Chondrocyte (in vitro differentiated cells): ENCODE data around the gene SREBF1. TPM values are rescaled to one million over a fixed set of nuclear protein-coding genes. Genes with fewer than 3 reads are reported as not detected.

ENCODE experiments used
- DNase-seq: peaks from one replicate; pipeline ENCODE4 v3.0.0; 2021; ENCODE audit warnings: mixed read lengths, low spot score
- H3K27ac Mint-ChIP-seq: one replicate; pipeline ENCODE4 v1.8.0; 2021; ENCODE audit warnings: mild to moderate bottlenecking, moderate library complexity, mixed read lengths; ENCODE audit not compliant: unreplicated experiment
- H3K27me3 Mint-ChIP-seq: 2 replicates; pipeline ENCODE4 v1.8.0; 2021; ENCODE audit warnings: low read depth, mixed read lengths
- H3K36me3 Mint-ChIP-seq: 2 replicates; pipeline ENCODE4 v1.8.0; 2021; ENCODE audit warnings: low read depth, mixed read lengths
- H3K4me1 Mint-ChIP-seq: 2 replicates; pipeline ENCODE4 v1.8.0; 2021; ENCODE audit warnings: low read depth, mild to moderate bottlenecking, mixed read lengths
- H3K4me3 Mint-ChIP-seq: one replicate; pipeline ENCODE4 v1.8.0; 2021; ENCODE audit warnings: mild to moderate bottlenecking, moderate library complexity, mixed read lengths; ENCODE audit not compliant: unreplicated experiment
- H3K9me3 Mint-ChIP-seq: 2 replicates; pipeline ENCODE4 v1.8.0; 2021; ENCODE audit warnings: low read depth, mixed read lengths
- CTCF ChIP-seq: fragments of 200-600 bp; sonication (generic); IDR thresholded peaks from 2 replicates; pipeline ENCODE4 v1.5.0; 2021; ENCODE audit warnings: antibody characterized with exemption, mild to moderate bottlenecking, moderate library complexity
- total RNA-seq: library from RNA; stranded (reverse); gene quantifications from 3 replicates; pipeline ENCODE4 v1.2.1, GENCODE V29; 2021

SREBF1 gene
- total RNA-seq, 1 donor from 2014 or later: 22.8 TPM

- Mint-ChIP-seq H3K9me3 (no peaks in the 10 kb centered on the region), H3K4me3 (no peak overlapping the region), H3K27ac (peak overlapping the region; percentile 22), H3K4me1 (peaks cover 31% of the 10 kb centered on the region), H3K36me3 (no peaks in the 10 kb centered on the region), H3K27me3 (no peaks in the 10 kb centered on the region)
- peak; percentile 81 for DNase-seq
- TF ChIP-seq CTCF: peak; percentile 44
Observed at GRCh38 chr17:17784657-17785267, 52.0 kb downstream of the SREBF1 start.

DNA sequence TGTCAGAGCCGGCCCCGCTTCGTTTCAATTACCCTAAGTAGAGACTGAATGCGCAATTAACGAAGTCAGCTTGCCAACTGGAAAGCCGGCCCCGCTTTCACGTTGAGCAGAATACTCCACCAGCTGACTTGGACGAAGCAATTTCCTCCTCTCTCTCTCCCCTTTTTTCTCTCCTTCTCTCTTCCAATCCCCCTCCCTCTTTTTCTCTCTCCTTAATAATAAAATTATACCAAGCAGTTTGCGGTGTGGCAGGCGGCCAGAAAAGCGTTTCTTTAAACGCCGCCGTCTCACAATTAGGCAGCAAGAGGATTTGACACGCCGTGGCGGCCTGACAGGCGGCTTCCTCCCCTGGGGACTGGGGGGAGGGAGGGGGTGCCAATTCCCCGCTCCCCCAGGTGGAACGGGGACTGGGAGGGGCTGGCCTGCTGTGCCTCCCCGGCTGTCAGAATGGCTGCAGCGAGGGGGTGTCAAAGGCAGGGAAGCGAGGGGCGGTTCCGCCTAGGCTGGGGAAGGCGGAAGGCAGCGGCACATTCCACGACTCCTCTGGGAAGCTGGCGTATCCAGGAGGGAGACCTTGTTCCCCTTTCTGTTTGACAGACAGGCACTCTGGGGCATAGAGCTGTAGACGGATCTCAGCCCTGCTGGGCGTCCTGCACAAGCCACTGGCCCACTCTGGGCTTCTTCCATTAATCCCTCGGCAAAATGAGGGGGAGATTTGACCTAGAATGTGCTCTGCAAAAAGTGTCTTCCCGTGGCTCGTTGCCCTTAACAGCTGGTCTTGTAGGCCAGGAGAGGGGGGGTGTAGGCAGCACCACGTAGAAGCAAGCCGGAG is 52.7 kb downstream of the SREBF1 start:
- H3K27ac Mint-ChIP-seq: peak overlapping the region; percentile 46
- H3K27me3 Mint-ChIP-seq: no peaks in the 10 kb centered on the region
- no peak for TF ChIP-seq CTCF
- no peaks in the 10 kb centered on the region for H3K9me3 Mint-ChIP-seq
- no peaks in the 10 kb centered on the region for H3K36me3 Mint-ChIP-seq
- peak; percentile 87 for DNase-seq
- peaks cover 31% of the 10 kb centered on the region for H3K4me1 Mint-ChIP-seq
- peak overlapping the region; percentile 60 for H3K4me3 Mint-ChIP-seq

DNA sequence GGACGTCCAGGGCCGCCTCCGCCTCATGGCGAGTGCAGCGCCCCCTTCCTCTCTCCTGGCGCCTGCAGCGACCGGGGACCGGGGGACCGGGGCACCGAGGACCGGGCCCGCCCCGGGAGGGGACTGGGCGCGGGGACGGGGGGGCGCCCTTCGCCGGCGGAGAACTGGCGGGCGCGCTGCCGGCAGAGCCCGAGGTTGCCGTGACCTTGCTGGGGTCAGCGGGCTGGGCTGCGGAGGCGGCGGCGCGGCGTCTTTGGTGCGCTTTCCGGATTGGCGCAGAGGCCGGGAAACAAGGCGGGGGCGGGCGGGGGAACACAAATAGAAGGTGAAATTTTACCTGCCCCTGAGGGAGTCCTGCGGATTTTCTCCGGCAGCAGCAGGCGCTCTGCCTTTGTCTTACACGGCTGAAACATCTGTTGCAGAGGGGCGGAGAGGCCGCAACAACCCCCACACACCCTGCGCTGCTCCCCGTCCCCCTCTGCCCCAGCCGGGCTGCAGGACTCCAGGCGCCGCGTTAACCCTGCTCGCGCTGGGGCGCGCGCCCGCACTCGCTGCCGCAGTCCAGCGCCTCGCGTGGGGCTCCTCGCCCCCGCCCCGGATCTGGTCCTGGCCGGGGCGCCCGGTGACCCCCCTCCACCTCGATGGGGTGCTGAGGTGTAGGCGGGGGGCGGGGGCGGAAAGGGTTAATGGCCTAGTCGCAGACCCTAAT is 53.5 kb downstream of the SREBF1 start:
- peak; percentile 69 for TF ChIP-seq CTCF
- no peaks in the 10 kb centered on the region for H3K36me3 Mint-ChIP-seq
- peak overlapping the region; percentile 60 for H3K4me3 Mint-ChIP-seq
- H3K27me3 Mint-ChIP-seq: no peaks in the 10 kb centered on the region
- H3K4me1 Mint-ChIP-seq: peaks cover 39% of the 10 kb centered on the region
- no peaks in the 10 kb centered on the region for H3K9me3 Mint-ChIP-seq
- no peak for DNase-seq
- H3K27ac Mint-ChIP-seq: no peak overlapping the region

- no peak overlapping the region for H3K27ac Mint-ChIP-seq
- H3K9me3 Mint-ChIP-seq: no peaks in the 10 kb centered on the region
- H3K27me3 Mint-ChIP-seq: no peaks in the 10 kb centered on the region
- peak overlapping the region; percentile 59 for H3K4me3 Mint-ChIP-seq
- H3K36me3 Mint-ChIP-seq: no peaks in the 10 kb centered on the region
- peaks cover 44% of the 10 kb centered on the region for H3K4me1 Mint-ChIP-seq
- DNase-seq: no peak
- TF ChIP-seq CTCF: no peak
Observed at GRCh38 chr17:17782523-17783115, 54.2 kb downstream of the SREBF1 start.
